ENCODE results near the gene LMNTD2.

The LMNTD2 gene

DNA sequence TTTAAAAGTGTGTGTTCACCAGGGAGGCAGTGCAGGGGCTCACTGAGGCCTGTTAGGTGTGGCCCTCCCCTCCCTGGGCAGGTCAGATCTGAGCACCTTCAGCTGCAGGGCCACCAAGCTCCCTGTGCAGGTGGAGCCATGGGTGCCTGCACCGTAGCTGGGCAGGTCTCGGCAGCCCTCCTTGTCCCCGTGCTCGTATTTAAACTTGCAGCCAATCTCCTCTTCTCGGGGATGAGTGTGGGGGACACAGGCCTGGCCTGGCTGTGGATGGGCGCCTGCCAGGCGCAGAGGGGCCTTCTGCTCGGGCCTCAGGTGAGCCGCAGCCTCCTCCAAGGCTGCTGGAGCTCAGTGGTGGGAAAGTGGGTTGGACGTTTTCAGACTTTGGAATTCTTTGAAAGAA, 34.9 kb upstream of the LMNTD2 start:
- H3K18ac ChIP-seq (ENCODE audit: low read length) = no peak overlapping the region
- no peak overlapping the region for H3K27ac ChIP-seq (ENCODE audit: low read depth, low read length)
- H3K79me1 ChIP-seq (ENCODE audit: low read length) = no peaks in the 10 kb centered on the region
- H3K14ac ChIP-seq (ENCODE audit: low read length) = no peak overlapping the region
- DNase-seq = no peak
- no peak overlapping the region for H2BK120ac ChIP-seq (ENCODE audit: insufficient read depth, low read length, poor library complexity)
- H4K8ac ChIP-seq (ENCODE audit: low read depth, low read length) = no peak overlapping the region
- no CpG with 5 or more reads among the region's 10 CpGs for WGBS (ENCODE audit: extremely low coverage, insufficient coverage, insufficient read length)
- no peaks in the 10 kb centered on the region for H3K79me2 ChIP-seq (ENCODE audit: control insufficient read depth, insufficient read depth, low read length, poor library complexity)
- H4K12ac ChIP-seq (ENCODE audit: low read depth, low read length) = no peak overlapping the region
- no peak overlapping the region for H2BK5ac ChIP-seq (ENCODE audit: low read depth, low read length, poor library complexity)
- H3K4me1 ChIP-seq (ENCODE audit: control insufficient read depth in 1 of 2, insufficient read depth in 2 of 2, low read length in 2 of 2) = no peaks in the 10 kb centered on the region
- no peak overlapping the region for H3K4me2 ChIP-seq (ENCODE audit: low read length)
- H3K27me3 ChIP-seq (ENCODE audit: insufficient read depth, low read length) = no peaks in the 10 kb centered on the region
- H4K91ac ChIP-seq (ENCODE audit: low read depth, low read length) = no peak overlapping the region
- no peak overlapping the region for H2AFZ ChIP-seq (ENCODE audit: insufficient read depth, low read length, poor library complexity)
- no peak overlapping the region for H3K4me3 ChIP-seq (ENCODE audit: low read depth, low read length)
- peaks cover 84 to 85% of the 10 kb centered on the region in 2 experiments for H3K36me3 ChIP-seq (ENCODE audit: control insufficient read depth in 1 of 2, insufficient read depth in 2 of 2, low read length in 2 of 2)
- peaks cover 2% of the 10 kb centered on the region for H3K9me3 ChIP-seq (ENCODE audit: insufficient read depth, low read depth, low read length)
- no peak overlapping the region for H3K4ac ChIP-seq (ENCODE audit: low read depth, low read length)
- no peak overlapping the region for H2BK12ac ChIP-seq (ENCODE audit: low read length)
- no peak overlapping the region for H3K23ac ChIP-seq (ENCODE audit: low read length)
- H3K9ac ChIP-seq (ENCODE audit: low read length) = no peak overlapping the region
- H2AK5ac ChIP-seq (ENCODE audit: low read length) = no peak overlapping the region

- Histone ChIP-seq H2BK120ac (ENCODE audit: insufficient read depth, low read length, poor library complexity) (no peak overlapping the region), H3K36me3 (ENCODE audit: control insufficient read depth in 1 of 2, insufficient read depth in 2 of 2, low read length in 2 of 2) (peaks cover 79 to 82% of the 10 kb centered on the region in 2 experiments), H2BK5ac (ENCODE audit: low read depth, low read length, poor library complexity) (no peak overlapping the region), H2AFZ (ENCODE audit: insufficient read depth, low read length, poor library complexity) (no peak overlapping the region), H3K9me3 (ENCODE audit: insufficient read depth, low read depth, low read length) (peaks cover 4% of the 10 kb centered on the region), H3K4me3 (ENCODE audit: low read depth, low read length) (no peak overlapping the region), H3K9ac (ENCODE audit: low read length) (no peak overlapping the region), H4K8ac (ENCODE audit: low read depth, low read length) (no peak overlapping the region), H3K4me1 (ENCODE audit: control insufficient read depth in 1 of 2, insufficient read depth in 2 of 2, low read length in 2 of 2) (no peaks in the 10 kb centered on the region), H3K18ac (ENCODE audit: low read length) (no peak overlapping the region), H2AK5ac (ENCODE audit: low read length) (no peak overlapping the region), H4K12ac (ENCODE audit: low read depth, low read length) (no peak overlapping the region), H3K4ac (ENCODE audit: low read depth, low read length) (no peak overlapping the region), H3K27me3 (ENCODE audit: insufficient read depth, low read length) (no peaks in the 10 kb centered on the region), H3K79me2 (ENCODE audit: control insufficient read depth, insufficient read depth, low read length, poor library complexity) (no peaks in the 10 kb centered on the region), H2BK12ac (ENCODE audit: low read length) (no peak overlapping the region), H3K4me2 (ENCODE audit: low read length) (no peak overlapping the region), H4K91ac (ENCODE audit: low read depth, low read length) (no peak overlapping the region), H3K27ac (ENCODE audit: low read depth, low read length) (no peak overlapping the region), H3K23ac (ENCODE audit: low read length) (no peak overlapping the region), H3K14ac (ENCODE audit: low read length) (no peak overlapping the region), H3K79me1 (ENCODE audit: low read length) (no peaks in the 10 kb centered on the region)
- no peak for DNase-seq
- no CpG with 5 or more reads among the region's 21 CpGs for WGBS (ENCODE audit: extremely low coverage, insufficient coverage, insufficient read length)
Measured at GRCh38 chr11:593347-593746, 32.8 kb upstream of the LMNTD2 start.

GRCh38 chr11:592918-593317, 32.4 kb upstream of the LMNTD2 start:
- Histone ChIP-seq H3K79me1 (ENCODE audit: low read length) (no peaks in the 10 kb centered on the region), H3K4me1 (ENCODE audit: control insufficient read depth in 1 of 2, insufficient read depth in 2 of 2, low read length in 2 of 2) (peaks cover 0 to 2% of the 10 kb centered on the region in 2 experiments)

DNA sequence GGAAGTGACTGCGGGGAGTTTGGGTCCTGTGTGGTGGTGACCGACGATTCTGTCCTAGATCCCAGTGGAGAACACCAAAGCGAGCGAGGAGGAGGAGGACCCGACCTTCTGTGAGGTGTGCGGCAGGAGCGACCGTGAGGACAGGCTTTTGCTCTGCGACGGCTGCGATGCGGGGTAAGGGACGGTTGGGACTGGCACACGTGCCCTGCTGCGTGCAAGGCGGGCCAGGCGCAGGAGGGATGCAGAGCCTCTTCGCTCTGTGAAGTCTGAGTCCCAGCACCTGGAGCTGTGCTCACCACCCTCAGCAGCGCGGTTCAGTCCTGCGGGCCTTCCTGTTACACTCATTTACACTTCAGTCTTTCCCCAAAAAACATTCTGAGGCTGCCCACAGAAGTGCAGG, 32.0 kb upstream of the LMNTD2 start:
- no peak overlapping the region for H3K14ac ChIP-seq (ENCODE audit: low read length)
- H2AFZ ChIP-seq (ENCODE audit: insufficient read depth, low read length, poor library complexity) = no peak overlapping the region
- no peak overlapping the region for H3K27ac ChIP-seq (ENCODE audit: low read depth, low read length)
- no peak overlapping the region for H3K4me2 ChIP-seq (ENCODE audit: low read length)
- peak overlapping the region; percentile 21 for H3K18ac ChIP-seq (ENCODE audit: low read length)
- no peak overlapping the region for H4K91ac ChIP-seq (ENCODE audit: low read depth, low read length)
- no peak overlapping the region for H2BK5ac ChIP-seq (ENCODE audit: low read depth, low read length, poor library complexity)
- H2BK120ac ChIP-seq (ENCODE audit: insufficient read depth, low read length, poor library complexity) = no peak overlapping the region
- H3K4me3 ChIP-seq (ENCODE audit: low read depth, low read length) = no peak overlapping the region
- no peaks in the 10 kb centered on the region for H3K79me1 ChIP-seq (ENCODE audit: low read length)
- H3K36me3 ChIP-seq (ENCODE audit: control insufficient read depth in 1 of 2, insufficient read depth in 2 of 2, low read length in 2 of 2) = peaks cover 74 to 78% of the 10 kb centered on the region in 2 experiments
- no CpG with 5 or more reads among the region's 22 CpGs for WGBS (ENCODE audit: extremely low coverage, insufficient coverage, insufficient read length)
- H2AK5ac ChIP-seq (ENCODE audit: low read length) = no peak overlapping the region
- no peaks in the 10 kb centered on the region for H3K79me2 ChIP-seq (ENCODE audit: control insufficient read depth, insufficient read depth, low read length, poor library complexity)
- H3K23ac ChIP-seq (ENCODE audit: low read length) = no peak overlapping the region
- no peak overlapping the region for H4K12ac ChIP-seq (ENCODE audit: low read depth, low read length)
- no peak for DNase-seq
- no peak overlapping the region for H3K4ac ChIP-seq (ENCODE audit: low read depth, low read length)
- H3K27me3 ChIP-seq (ENCODE audit: insufficient read depth, low read length) = no peaks in the 10 kb centered on the region
- peaks cover 1 to 5% of the 10 kb centered on the region in 2 experiments for H3K4me1 ChIP-seq (ENCODE audit: control insufficient read depth in 1 of 2, insufficient read depth in 2 of 2, low read length in 2 of 2)
- H3K9ac ChIP-seq (ENCODE audit: low read length) = no peak overlapping the region
- H4K8ac ChIP-seq (ENCODE audit: low read depth, low read length) = no peak overlapping the region
- H3K9me3 ChIP-seq (ENCODE audit: insufficient read depth, low read depth, low read length) = peaks cover 4% of the 10 kb centered on the region
- no peak overlapping the region for H2BK12ac ChIP-seq (ENCODE audit: low read length)

More at GRCh38 chr11:592918-593317, 32.4 kb upstream of the LMNTD2 start:
- Histone ChIP-seq H3K9ac (ENCODE audit: low read length) (no peak overlapping the region), H3K4ac (ENCODE audit: low read depth, low read length) (no peak overlapping the region), H2AFZ (ENCODE audit: insufficient read depth, low read length, poor library complexity) (no peak overlapping the region), H2BK12ac (ENCODE audit: low read length) (no peak overlapping the region), H4K91ac (ENCODE audit: low read depth, low read length) (no peak overlapping the region), H3K27ac (ENCODE audit: low read depth, low read length) (no peak overlapping the region), H3K79me2 (ENCODE audit: control insufficient read depth, insufficient read depth, low read length, poor library complexity) (no peaks in the 10 kb centered on the region), H3K9me3 (ENCODE audit: insufficient read depth, low read depth, low read length) (peaks cover 4% of the 10 kb centered on the region), H3K4me3 (ENCODE audit: low read depth, low read length) (no peak overlapping the region), H2BK120ac (ENCODE audit: insufficient read depth, low read length, poor library complexity) (no peak overlapping the region), H2AK5ac (ENCODE audit: low read length) (no peak overlapping the region), H3K18ac (ENCODE audit: low read length) (no peak overlapping the region), H3K27me3 (ENCODE audit: insufficient read depth, low read length) (no peaks in the 10 kb centered on the region), H2BK5ac (ENCODE audit: low read depth, low read length, poor library complexity) (no peak overlapping the region), H3K14ac (ENCODE audit: low read length) (no peak overlapping the region), H4K8ac (ENCODE audit: low read depth, low read length) (no peak overlapping the region), H3K23ac (ENCODE audit: low read length) (no peak overlapping the region), H3K4me2 (ENCODE audit: low read length) (no peak overlapping the region), H4K12ac (ENCODE audit: low read depth, low read length) (no peak overlapping the region), H3K36me3 (ENCODE audit: control insufficient read depth in 1 of 2, insufficient read depth in 2 of 2, low read length in 2 of 2) (peaks cover 77 to 80% of the 10 kb centered on the region in 2 experiments)
- no peak for DNase-seq
- no CpG with 5 or more reads among the region's 10 CpGs for WGBS (ENCODE audit: extremely low coverage, insufficient coverage, insufficient read length)
